NCI-H128 (cell line): Measurements from ENCODE around the gene OR4F16.
"Not testable (repeated sequence)": the region's sequence is repeated elsewhere in the genome, so short reads cannot be mapped to it uniquely, and the experiment has no call there.

Experiments used
- DNase-seq: peaks from one replicate; lab custom pipeline; 2025; ENCODE audit not compliant: unreplicated experiment; lab: John Stamatoyannopoulos, UW

OR4F16 gene, protein sequence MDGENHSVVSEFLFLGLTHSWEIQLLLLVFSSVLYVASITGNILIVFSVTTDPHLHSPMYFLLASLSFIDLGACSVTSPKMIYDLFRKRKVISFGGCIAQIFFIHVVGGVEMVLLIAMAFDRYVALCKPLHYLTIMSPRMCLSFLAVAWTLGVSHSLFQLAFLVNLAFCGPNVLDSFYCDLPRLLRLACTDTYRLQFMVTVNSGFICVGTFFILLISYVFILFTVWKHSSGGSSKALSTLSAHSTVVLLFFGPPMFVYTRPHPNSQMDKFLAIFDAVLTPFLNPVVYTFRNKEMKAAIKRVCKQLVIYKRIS

GRCh38 chr1:686554-686953 is at the start of gene OR4F16:
Gene OR4F16 (minus strand): TSS chr1:686654. CDS start chr1:686654, 0 bp downstream.
- not testable (repeated sequence) for DNase-seq

- not testable (repeated sequence) for DNase-seq
Measured at GRCh38 chr1:733649-734048, 47.2 kb upstream of the OR4F16 start.

GRCh38 chr1:727040-727439 is 40.6 kb upstream of the OR4F16 start:
- DNase-seq, result not testable (repeated sequence)
